ENCODE measurements around the gene RAPGEF2. TPM values are rescaled to one million over a fixed set of nuclear protein-coding genes. Genes with fewer than 3 reads are reported as not detected.

The RAPGEF2 gene
- total RNA-seq, 2 donors from 2014 or later: 22.8 to 25.1 TPM

DNA sequence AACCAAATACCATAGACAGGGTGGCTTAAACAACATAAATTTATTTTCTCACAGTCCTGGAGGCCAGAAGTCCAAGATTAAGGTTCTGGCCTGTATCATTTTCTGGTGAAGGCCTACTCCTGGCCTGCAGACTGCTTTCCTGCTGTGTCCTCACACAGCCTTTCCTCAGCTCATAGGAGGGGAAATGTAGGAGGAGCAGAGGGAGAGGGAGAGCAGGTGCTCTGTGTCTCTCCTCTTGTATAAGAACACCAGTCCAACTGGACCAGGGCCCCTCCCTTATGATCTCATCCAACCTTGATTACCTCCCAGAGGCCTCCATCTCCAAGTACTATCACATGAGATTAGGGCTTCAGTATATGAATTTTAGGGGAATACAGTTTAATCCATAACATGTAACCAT lies 34.3 kb downstream of the RAPGEF2 start:
- Mint-ChIP-seq H3K36me3 (ENCODE audit: low read depth) (no peaks in the 10 kb centered on the region), H3K4me3 (no peak overlapping the region), H3K9me3 (no peaks in the 10 kb centered on the region), H3K27ac (no peak overlapping the region), H3K4me1 (peaks cover 24% of the 10 kb centered on the region), H3K27me3 (no peaks in the 10 kb centered on the region)
- ATAC-seq (replicated peaks): no peak

DNA sequence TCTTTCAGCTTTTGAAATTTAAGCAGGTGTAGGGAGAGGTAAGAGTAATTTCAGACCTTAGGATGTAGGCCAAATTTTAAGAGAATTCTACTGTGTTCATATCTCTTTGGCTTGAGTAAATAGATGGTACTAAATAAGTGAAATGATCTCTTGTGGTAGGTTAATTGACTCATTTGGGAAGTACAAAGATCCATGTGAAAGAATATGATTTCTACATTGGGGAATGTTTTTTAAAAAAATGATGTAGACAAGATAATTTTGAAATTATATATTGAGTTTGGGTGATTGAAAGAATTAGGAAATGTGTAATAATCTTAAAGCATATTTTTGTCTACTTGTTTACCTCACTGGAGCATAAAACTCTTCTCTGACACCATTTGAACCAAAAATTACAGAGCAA lies 35.6 kb downstream of the RAPGEF2 start:
- Mint-ChIP-seq H3K36me3 (ENCODE audit: low read depth) (no peaks in the 10 kb centered on the region), H3K4me1 (peaks cover 22% of the 10 kb centered on the region), H3K27me3 (no peaks in the 10 kb centered on the region), H3K4me3 (no peak overlapping the region), H3K9me3 (no peaks in the 10 kb centered on the region), H3K27ac (no peak overlapping the region)
- ATAC-seq (replicated peaks): no peak

DNA sequence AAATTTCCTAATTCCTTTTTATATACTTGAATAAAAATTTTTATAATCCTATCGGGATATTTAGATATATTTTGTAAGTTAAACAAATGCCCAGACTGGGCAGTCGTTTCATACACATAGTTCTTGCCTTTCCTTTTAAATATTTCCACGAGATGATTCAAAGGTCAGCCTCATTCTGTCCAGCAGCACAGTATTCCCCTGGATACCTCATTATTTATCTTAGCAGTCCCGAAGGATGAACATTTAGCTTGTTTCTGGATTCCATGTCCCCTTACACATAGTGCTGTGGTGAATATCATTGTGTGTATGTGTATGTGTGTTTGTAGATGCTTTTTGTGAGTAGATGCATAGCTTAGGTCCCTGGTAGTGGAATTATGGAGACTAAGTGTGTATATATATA lies 38.3 kb downstream of the RAPGEF2 start:
- H3K9me3 Mint-ChIP-seq: no peaks in the 10 kb centered on the region
- no peaks in the 10 kb centered on the region for H3K36me3 Mint-ChIP-seq (ENCODE audit: low read depth)
- peaks cover 24% of the 10 kb centered on the region for H3K4me1 Mint-ChIP-seq
- ATAC-seq (replicated peaks): no peak
- no peak overlapping the region for H3K27ac Mint-ChIP-seq
- no peaks in the 10 kb centered on the region for H3K27me3 Mint-ChIP-seq
- H3K4me3 Mint-ChIP-seq: no peak overlapping the region

DNA sequence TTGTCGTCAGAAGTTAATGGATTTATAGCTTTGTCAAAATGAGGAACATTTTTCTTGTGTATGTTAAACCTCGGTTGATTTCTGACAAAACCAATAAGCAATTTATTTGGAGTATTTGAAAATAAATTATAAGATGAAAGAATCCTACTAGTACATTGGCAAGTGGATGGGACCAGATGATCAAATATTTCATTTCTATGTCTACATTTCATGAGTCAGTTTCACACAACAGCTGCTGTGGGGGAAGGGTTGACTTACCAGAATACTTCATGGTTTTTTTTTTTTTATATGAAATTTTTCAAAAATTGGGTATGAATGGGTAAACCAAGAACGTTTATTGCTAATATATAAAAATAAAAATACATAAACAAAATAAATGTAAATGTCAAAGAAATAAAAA lies 39.4 kb downstream of the RAPGEF2 start:
- no peak for ATAC-seq (replicated peaks)
- no peak overlapping the region for H3K4me3 Mint-ChIP-seq

DNA sequence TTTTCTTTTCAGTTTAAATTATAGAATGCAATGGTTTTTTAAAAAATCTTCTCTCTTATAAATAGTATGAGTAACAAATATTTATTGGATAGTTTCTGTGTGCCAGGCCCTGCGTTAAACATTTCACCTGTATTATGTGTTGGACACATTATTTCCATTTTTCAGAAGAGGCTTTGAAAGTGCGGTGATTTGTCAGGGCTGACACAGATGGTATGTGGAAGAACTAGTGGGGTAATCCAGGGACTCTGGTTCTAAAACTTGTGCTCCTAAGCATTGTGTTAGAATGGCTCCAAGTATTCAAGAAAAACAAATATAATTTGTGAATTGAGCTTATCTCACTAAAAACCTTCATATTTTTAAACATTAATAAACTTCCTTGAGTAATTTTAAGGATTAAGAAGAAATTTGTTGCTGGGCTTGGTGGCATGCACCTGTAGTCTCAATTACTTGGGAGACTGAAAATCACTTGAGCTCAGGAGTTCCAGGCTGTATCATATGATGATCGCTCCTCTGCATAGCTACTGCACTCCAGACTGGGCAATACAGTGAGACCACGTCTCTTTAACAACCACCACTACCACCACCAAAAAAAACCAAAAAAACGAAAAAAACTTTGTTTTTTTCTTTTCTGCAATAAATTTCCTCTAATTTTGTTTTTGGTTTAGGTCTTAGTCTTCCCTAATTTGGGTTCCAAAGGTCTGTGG lies 40.0 kb downstream of the RAPGEF2 start:
- H3K27me3 Mint-ChIP-seq: no peaks in the 10 kb centered on the region
- peaks cover 18% of the 10 kb centered on the region for H3K4me1 Mint-ChIP-seq
- H3K36me3 Mint-ChIP-seq (ENCODE audit: low read depth): no peaks in the 10 kb centered on the region
- no peak overlapping the region for H3K27ac Mint-ChIP-seq
- ATAC-seq (replicated peaks): no peak
- no peaks in the 10 kb centered on the region for H3K9me3 Mint-ChIP-seq
- H3K4me3 Mint-ChIP-seq: no peak overlapping the region

More for the DNA sequence above, 39.4 kb downstream of the RAPGEF2 start:
- H3K36me3 Mint-ChIP-seq (ENCODE audit: low read depth): no peaks in the 10 kb centered on the region
- H3K4me1 Mint-ChIP-seq: peaks cover 20% of the 10 kb centered on the region
- no peaks in the 10 kb centered on the region for H3K27me3 Mint-ChIP-seq
- H3K27ac Mint-ChIP-seq: no peak overlapping the region
- no peaks in the 10 kb centered on the region for H3K9me3 Mint-ChIP-seq

DNA sequence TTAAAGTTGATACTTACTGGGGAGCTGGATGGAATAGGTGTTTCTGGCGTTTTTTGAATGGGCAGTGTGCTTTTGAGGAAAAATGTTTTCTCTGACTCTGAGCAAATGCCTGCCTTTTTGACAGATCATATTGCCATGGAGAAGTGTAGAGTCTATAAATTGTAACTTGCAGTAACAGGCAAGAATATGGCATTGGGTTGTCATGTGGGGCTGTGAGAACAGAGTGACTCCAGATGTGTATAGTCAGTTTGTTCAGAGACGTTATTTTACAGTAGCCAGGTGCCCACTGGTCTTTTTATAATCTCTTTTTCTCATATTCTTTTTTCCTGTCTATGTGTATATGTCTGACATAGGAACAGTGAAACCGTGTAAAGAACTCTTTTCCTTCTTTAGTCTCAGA lies 40.8 kb downstream of the RAPGEF2 start:
- no peaks in the 10 kb centered on the region for H3K36me3 Mint-ChIP-seq (ENCODE audit: low read depth)
- H3K27ac Mint-ChIP-seq: no peak overlapping the region
- H3K9me3 Mint-ChIP-seq: no peaks in the 10 kb centered on the region
- no peak for ATAC-seq (replicated peaks)
- no peaks in the 10 kb centered on the region for H3K27me3 Mint-ChIP-seq
- H3K4me3 Mint-ChIP-seq: no peak overlapping the region
- peaks cover 15% of the 10 kb centered on the region for H3K4me1 Mint-ChIP-seq

DNA sequence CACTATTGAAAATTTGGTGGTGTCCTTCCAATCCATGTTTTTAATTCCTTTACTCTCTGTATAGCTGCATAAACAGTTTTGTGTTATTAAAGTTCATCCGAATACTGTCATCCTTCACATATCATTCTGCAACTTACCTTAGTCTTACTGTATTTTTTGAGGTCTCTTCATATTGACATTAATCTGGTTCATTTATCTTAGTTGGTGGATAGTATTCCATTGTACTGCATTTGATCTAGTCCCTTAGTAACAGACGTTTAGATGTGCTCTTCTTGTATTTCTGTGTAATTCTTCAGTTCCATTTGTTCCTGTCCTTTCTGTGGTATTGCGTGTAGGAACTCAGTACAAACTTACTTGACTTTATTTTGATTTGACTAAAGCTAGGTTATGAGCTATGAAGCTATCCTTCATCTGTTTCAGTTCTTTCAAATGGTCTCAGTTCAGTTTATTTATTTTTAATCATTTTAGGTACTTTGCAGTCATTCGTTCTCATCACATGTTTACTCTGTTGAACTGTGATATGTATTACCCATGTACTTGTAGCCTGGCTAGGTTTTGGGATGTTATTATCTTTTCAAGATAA lies 41.3 kb downstream of the RAPGEF2 start:
- peaks cover 11% of the 10 kb centered on the region for H3K4me1 Mint-ChIP-seq
- ATAC-seq (replicated peaks): no peak
- H3K27ac Mint-ChIP-seq: no peak overlapping the region
- H3K9me3 Mint-ChIP-seq: no peaks in the 10 kb centered on the region
- no peaks in the 10 kb centered on the region for H3K27me3 Mint-ChIP-seq
- H3K4me3 Mint-ChIP-seq: no peak overlapping the region
- no peaks in the 10 kb centered on the region for H3K36me3 Mint-ChIP-seq (ENCODE audit: low read depth)

DNA sequence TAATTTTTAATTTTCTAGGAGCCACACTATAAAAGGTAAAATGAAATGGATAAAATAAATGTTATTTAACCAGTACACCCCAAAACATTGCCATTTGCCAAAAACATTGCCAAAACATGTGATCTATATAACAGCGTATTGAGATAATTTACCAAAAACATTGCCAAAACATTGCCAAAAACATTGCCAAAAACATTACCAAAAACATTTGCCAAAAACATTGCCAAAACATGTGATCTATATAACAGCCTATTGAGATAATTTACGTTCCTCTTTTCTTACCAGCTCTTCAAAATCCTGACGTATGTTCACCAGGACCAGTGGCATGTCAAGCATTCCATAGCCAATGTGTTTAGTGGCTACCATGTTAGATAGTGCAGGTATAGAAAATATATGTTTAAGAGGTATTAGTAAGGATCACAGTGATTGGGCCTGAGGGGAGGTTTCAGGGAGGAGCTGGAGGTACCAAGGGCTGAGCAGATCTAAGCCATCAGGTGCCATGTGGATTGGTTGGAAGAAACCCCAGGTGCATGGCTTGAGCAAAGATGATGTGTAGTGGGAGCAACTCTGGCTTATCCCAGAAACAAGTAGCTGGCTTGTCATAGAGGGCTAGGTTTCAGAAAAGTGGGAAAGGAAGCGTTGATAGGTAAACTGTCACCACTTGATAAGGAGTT lies 42.6 kb downstream of the RAPGEF2 start:
- Mint-ChIP-seq H3K36me3 (ENCODE audit: low read depth) (no peaks in the 10 kb centered on the region), H3K4me1 (peaks cover 11% of the 10 kb centered on the region), H3K4me3 (no peak overlapping the region), H3K9me3 (no peaks in the 10 kb centered on the region), H3K27ac (no peak overlapping the region), H3K27me3 (no peaks in the 10 kb centered on the region)
- no peak for ATAC-seq (replicated peaks)

DNA sequence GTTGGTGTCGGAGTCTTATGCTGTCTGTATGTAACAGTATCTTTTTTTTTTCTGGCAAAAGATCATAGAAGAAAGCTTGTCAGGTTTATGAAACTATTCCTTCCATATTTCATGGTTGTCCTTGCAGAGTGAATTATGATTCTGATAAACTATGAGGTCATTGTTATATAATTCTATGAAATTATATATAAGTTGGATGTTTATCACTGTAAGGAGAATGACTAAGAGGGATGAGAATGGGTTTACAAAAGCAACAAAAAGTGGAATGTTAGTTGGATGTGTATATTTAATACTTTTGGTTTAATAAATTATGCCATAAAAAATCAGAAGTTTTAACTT lies 43.1 kb downstream of the RAPGEF2 start:
- H3K4me3 Mint-ChIP-seq: no peak overlapping the region
- no peaks in the 10 kb centered on the region for H3K9me3 Mint-ChIP-seq
- no peak for ATAC-seq (replicated peaks)
- H3K27ac Mint-ChIP-seq: no peak overlapping the region
- H3K36me3 Mint-ChIP-seq (ENCODE audit: low read depth): no peaks in the 10 kb centered on the region
- H3K4me1 Mint-ChIP-seq: peaks cover 15% of the 10 kb centered on the region
- no peaks in the 10 kb centered on the region for H3K27me3 Mint-ChIP-seq

DNA sequence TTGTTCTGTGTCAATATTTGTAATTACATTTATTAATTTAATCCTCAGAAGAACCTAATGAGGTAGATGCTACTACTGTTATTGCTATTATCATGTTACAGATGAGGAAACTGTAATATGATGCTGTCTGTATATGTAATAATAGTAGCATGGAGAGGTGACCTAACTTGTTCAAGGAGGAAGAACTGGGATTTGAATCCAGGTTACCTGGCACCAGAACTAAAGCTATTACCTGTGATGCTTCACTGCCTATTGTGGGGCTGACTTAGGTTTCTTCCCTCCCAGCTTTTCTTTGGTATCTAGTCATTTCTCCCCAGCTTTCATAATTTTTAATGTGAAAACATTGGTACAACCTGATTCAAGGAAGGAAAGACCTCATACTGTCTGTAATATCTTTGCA lies 43.6 kb downstream of the RAPGEF2 start:
- H3K36me3 Mint-ChIP-seq (ENCODE audit: low read depth): no peaks in the 10 kb centered on the region
- ATAC-seq (replicated peaks): no peak
- H3K9me3 Mint-ChIP-seq: no peaks in the 10 kb centered on the region

DNA sequence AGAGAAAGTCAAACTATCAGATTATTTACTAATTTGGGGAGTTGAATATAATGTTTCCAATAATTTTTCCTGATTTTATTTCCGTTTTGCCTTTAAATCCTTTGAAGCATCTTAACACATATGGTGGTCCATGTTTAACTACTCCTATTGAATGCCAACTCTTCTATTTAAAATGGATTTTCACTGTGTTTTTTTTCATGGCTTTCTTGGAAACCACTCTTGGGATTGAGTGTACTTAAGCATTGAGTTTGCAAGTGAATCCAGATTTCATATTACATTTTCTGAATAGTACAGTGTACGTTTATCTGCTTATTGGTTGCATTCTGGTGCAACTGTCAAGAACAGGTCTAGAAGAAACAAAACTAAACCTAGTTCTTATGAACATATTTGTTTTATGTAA lies 45.6 kb downstream of the RAPGEF2 start:
- Mint-ChIP-seq H3K36me3 (ENCODE audit: low read depth) (no peaks in the 10 kb centered on the region), H3K9me3 (no peaks in the 10 kb centered on the region), H3K27ac (no peak overlapping the region), H3K27me3 (no peaks in the 10 kb centered on the region), H3K4me3 (no peak overlapping the region), H3K4me1 (peaks cover 19% of the 10 kb centered on the region)
- ATAC-seq (replicated peaks): no peak

More for the DNA sequence above, 43.6 kb downstream of the RAPGEF2 start:
- Mint-ChIP-seq H3K4me3 (no peak overlapping the region), H3K27me3 (no peaks in the 10 kb centered on the region), H3K27ac (no peak overlapping the region), H3K4me1 (peaks cover 17% of the 10 kb centered on the region)

DNA sequence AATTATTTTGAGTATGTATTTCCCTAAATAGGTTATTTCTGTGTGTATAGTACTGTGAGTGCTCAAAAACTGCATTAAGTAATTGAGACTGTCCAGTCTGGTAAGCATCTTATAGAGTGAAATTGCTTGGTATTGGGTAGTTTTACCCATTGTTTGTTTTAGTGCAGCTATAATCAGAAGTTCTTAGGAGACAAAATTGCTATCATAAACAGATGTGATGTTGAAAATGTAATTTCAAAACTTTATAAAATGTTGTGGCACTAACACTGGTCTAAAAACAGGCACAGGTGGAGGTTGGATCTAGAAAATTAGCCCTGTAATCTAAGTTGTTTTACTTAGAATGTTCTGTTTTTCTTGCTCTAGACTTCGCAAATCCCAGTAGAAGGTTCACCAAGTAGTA lies 46.8 kb downstream of the RAPGEF2 start:
- H3K27ac Mint-ChIP-seq: no peak overlapping the region
- H3K27me3 Mint-ChIP-seq: no peaks in the 10 kb centered on the region
- H3K9me3 Mint-ChIP-seq: no peaks in the 10 kb centered on the region
- peaks cover 10% of the 10 kb centered on the region for H3K4me1 Mint-ChIP-seq
- no peak for ATAC-seq (replicated peaks)
- H3K36me3 Mint-ChIP-seq (ENCODE audit: low read depth): no peaks in the 10 kb centered on the region
- H3K4me3 Mint-ChIP-seq: no peak overlapping the region

DNA sequence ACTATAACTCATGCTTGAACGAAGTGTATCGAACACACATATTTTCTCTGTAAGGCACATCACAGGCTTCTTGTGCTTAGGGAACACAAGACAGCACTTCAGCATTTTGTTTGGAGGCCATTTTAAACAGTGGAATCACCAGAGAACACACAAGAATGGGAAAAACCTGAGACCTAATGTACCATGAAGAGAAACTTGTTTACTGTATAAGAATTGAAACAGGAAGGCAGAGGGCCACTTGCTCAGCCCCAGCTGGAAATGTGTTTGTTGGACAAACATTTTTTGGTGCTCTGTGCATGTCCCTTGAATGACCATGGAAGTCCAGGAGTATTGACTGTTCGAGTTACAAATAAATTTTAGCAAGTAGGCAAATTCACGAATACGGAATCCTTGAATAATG lies 47.5 kb downstream of the RAPGEF2 start:
- Mint-ChIP-seq H3K36me3 (ENCODE audit: low read depth) (no peaks in the 10 kb centered on the region), H3K27me3 (no peaks in the 10 kb centered on the region), H3K27ac (no peak overlapping the region), H3K4me1 (peaks cover 13% of the 10 kb centered on the region), H3K4me3 (no peak overlapping the region), H3K9me3 (no peaks in the 10 kb centered on the region)
- ATAC-seq (replicated peaks): no peak

DNA sequence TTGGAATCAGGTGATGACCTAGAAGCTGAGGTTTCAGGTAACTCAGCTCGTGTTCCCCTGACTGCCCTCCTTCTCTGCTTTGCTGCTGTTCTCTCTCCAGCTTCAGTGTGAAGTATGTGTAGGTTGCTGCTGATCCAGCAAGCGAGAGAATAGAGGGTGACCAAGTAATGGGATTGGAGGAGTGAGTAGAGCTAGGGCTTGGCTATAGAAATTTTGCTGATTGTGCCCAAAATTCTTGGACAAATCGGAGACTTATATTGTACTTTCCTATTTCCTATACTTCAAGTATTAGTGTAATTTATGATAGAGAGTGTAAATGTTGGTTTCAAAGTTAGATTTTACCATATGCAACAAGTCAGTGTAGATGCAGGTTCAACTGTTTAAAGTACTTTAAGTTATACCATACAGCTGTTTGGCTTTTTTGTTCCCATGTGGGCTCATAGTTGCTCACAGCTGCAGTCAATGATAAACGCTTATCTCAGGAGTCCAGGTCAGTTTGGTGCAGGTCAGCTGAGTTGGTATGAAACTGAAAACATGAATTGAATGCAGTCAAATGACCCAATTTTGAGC lies 48.0 kb downstream of the RAPGEF2 start:
- Mint-ChIP-seq H3K27me3 (no peaks in the 10 kb centered on the region), H3K4me1 (peaks cover 13% of the 10 kb centered on the region), H3K4me3 (no peak overlapping the region), H3K36me3 (ENCODE audit: low read depth) (no peaks in the 10 kb centered on the region), H3K9me3 (no peaks in the 10 kb centered on the region), H3K27ac (no peak overlapping the region)
- ATAC-seq (replicated peaks): no peak

DNA sequence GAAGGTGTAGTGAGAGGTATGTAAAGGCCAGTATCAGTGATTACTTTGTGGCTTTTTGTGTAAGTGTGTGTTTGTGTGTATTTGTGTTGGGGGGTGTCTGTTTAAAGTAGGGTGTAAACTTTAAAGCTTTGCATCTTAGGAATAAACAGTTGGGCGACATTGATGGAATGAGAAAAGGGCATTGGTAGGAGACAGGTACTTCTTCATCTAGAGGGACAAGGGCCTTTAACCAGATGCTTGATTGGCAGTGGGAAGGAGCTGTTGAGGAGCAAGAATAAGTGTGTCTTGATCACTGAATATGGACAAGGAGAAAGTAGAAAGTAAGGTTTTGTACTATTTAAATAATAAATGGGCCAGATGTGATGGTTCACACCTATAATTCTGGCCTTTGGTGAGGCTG lies 48.8 kb downstream of the RAPGEF2 start:
- H3K4me3 Mint-ChIP-seq: no peak overlapping the region
- no peak overlapping the region for H3K27ac Mint-ChIP-seq
- H3K27me3 Mint-ChIP-seq: no peaks in the 10 kb centered on the region
- H3K9me3 Mint-ChIP-seq: no peaks in the 10 kb centered on the region
- ATAC-seq (replicated peaks): no peak
- H3K36me3 Mint-ChIP-seq (ENCODE audit: low read depth): no peaks in the 10 kb centered on the region
- H3K4me1 Mint-ChIP-seq: peaks cover 13% of the 10 kb centered on the region

Measured in activated T-helper 17 cell treated with anti-CD3 and anti-CD28 coated beads, Interleukin-2, amount 50 U/mL, for 72 hours (primary cell).